AG09309 (cell line): ENCODE data around the gene KNDC1.
A peak's percentile ranks its signal among the peaks of the same experiment; 100 is the strongest.

Source experiments
- DNase-seq: peaks from one replicate; pipeline ENCODE4 v3.0.0-alpha.2; 2010; ENCODE audit warnings: low read depth
- H3K4me3 ChIP-seq: 2 replicates; pipeline ENCODE4 v1.5.1; 2011; ENCODE audit warnings: mild to moderate bottlenecking, low read depth, low read length, moderate library complexity; ENCODE audit not compliant: control insufficient read depth
- CTCF ChIP-seq: IDR thresholded peaks from 2 replicates; pipeline ENCODE4 v1.5.1; 2011; ENCODE audit warnings: mild to moderate bottlenecking, low read depth, low read length, inconsistent platforms; ENCODE audit not compliant: insufficient read depth, control insufficient read depth; ENCODE audit errors: missing control alignments

The KNDC1 gene

GRCh38 chr10:133122171-133122935, 37.7 kb upstream of the KNDC1 start:
- no peak for TF ChIP-seq CTCF
- no peak for DNase-seq
- no peak overlapping the region for H3K4me3 ChIP-seq

- TF ChIP-seq CTCF = no peak
- DNase-seq = no peak
- no peak overlapping the region for H3K4me3 ChIP-seq
Observed at GRCh38 chr10:133123050-133123745, 36.8 kb upstream of the KNDC1 start.

- no peak for DNase-seq
- no peak overlapping the region for H3K4me3 ChIP-seq
- no peak for TF ChIP-seq CTCF
Observed at GRCh38 chr10:133123746-133124356, 36.2 kb upstream of the KNDC1 start.

- no peak for DNase-seq
- peak; percentile 62 for TF ChIP-seq CTCF
- H3K4me3 ChIP-seq = no peak overlapping the region
Observed at GRCh38 chr10:133124357-133125211, 35.4 kb upstream of the KNDC1 start.

GRCh38 chr10:133125901-133126300, 34.1 kb upstream of the KNDC1 start:
- no peak overlapping the region for H3K4me3 ChIP-seq
- no peak for DNase-seq
- TF ChIP-seq CTCF = no peak
